Measurements from ENCODE around the gene KRT3. TPM values are rescaled to one million over a fixed set of nuclear protein-coding genes. Genes with fewer than 3 reads are reported as not detected.

Gene KRT3
- total RNA-seq, 1 experiment from 2014 or later, result not detected

GRCh38 chr12:52794479-52795331 lies 1.2 kb downstream of the KRT3 start:
- Histone ChIP-seq H3K9me3 (ENCODE audit: control insufficient read depth, insufficient read depth, low read depth, low read length) (no peaks in the 10 kb centered on the region), H3K4me1 (ENCODE audit: control insufficient read depth, insufficient read depth, low read length) (peaks cover 9% of the 10 kb centered on the region; the same call in 1 of the 2 replicates), H3K4me3 (ENCODE audit: low read depth in 2 of 2, low read length in 2 of 2) (no peak overlapping the region), H3K27ac (ENCODE audit: low read length) (no peak overlapping the region), H3K36me3 (ENCODE audit: control insufficient read depth, insufficient read depth, low read length) (no peaks in the 10 kb centered on the region), H3K27me3 (ENCODE audit: control insufficient read depth, insufficient read depth, low read length) (no peaks in the 10 kb centered on the region; the same call in 1 of the 2 replicates)
- intact Hi-C loops (cut with micrococcal nuclease; ENCODE audit: unreplicated experiment) (no loop called here), in situ Hi-C loops (cut with HindIII; ENCODE audit: low pct_unique_long_range_greater_than_20kb, low sequenced_read_pairs) (no loop called here)
- ChIA-PET POLR2A (no interaction called here), CTCF (no interaction called here)
- no peak for TF ChIP-seq SIN3A (IDR thresholded peaks at IDR 0.05; ENCODE audit: borderline replicate concordance, insufficient read depth, low read depth, low read length)
- no peak for TF ChIP-seq CTCF (IDR thresholded peaks at IDR 0.05)
- TF ChIP-seq POLR2AphosphoS5 (IDR thresholded peaks at IDR 0.05; ENCODE audit: low read depth, low read length), result no peak
- BruUV-seq (replicated peaks), result no TSS peak
- ATAC-seq, result no peak
- DNase-seq (ENCODE audit: low read depth, low spot score), result no peak

- Histone ChIP-seq H3K9me3 (ENCODE audit: control insufficient read depth, insufficient read depth, low read depth, low read length) (no peaks in the 10 kb centered on the region), H3K4me1 (ENCODE audit: control insufficient read depth, insufficient read depth, low read length) (no peaks in the 10 kb centered on the region), H3K27ac (ENCODE audit: low read length) (no peak overlapping the region), H3K27me3 (ENCODE audit: control insufficient read depth, insufficient read depth, low read length) (no peaks in the 10 kb centered on the region; the same call in 1 of the 2 replicates), H3K36me3 (ENCODE audit: control insufficient read depth, insufficient read depth, low read length) (no peaks in the 10 kb centered on the region), H3K4me3 (ENCODE audit: low read depth in 2 of 2, low read length in 2 of 2) (no peak overlapping the region)
- BruUV-seq (replicated peaks), result no TSS peak
- ATAC-seq (no peak), DNase-seq (ENCODE audit: low read depth, low spot score) (no peak)
- in situ Hi-C loops (cut with HindIII; ENCODE audit: low pct_unique_long_range_greater_than_20kb, low sequenced_read_pairs) (no loop called here), intact Hi-C loops (cut with micrococcal nuclease; ENCODE audit: unreplicated experiment) (no loop called here)
- POLR2A ChIA-PET, result no interaction called here
- no peak for TF ChIP-seq SIN3A (IDR thresholded peaks at IDR 0.05; ENCODE audit: borderline replicate concordance, insufficient read depth, low read depth, low read length)
- TF ChIP-seq TCF7L2 (IDR thresholded peaks at IDR 0.05; ENCODE audit: low read depth, low read length), result no peak
- no peak for TF ChIP-seq POLR2AphosphoS5 (IDR thresholded peaks at IDR 0.05; ENCODE audit: low read depth, low read length)
- TF ChIP-seq REST (IDR thresholded peaks at IDR 0.05; ENCODE audit: insufficient read depth in 1 of 2, low read depth in 2 of 2, low read length in 1 of 2), result no peak
- no peak for TF ChIP-seq CTCF (IDR thresholded peaks at IDR 0.05)
- CTCF ChIA-PET, result interaction anchor here (0.6 to 0.8 kb wide), 2 partner anchors 77 to 78 kb away, joined by 3 to 4 read pairs; no protein-coding TSS in a partner anchor
Measured at GRCh38 chr12:52792185-52793029, 3.5 kb downstream of the KRT3 start.

All from Panc1 (cell line).